ENCODE results near the gene RSPRY1.
A peak's percentile ranks its signal among the peaks of the same experiment; 100 is the strongest.

Gene RSPRY1

GRCh38 chr16:57223057-57223456 is 36.9 kb downstream of the RSPRY1 start:
- no peak overlapping the region for H3K27ac Mint-ChIP-seq
- peaks cover 100% of the 10 kb centered on the region for H3K36me3 Mint-ChIP-seq
- H3K9me3 Mint-ChIP-seq = no peaks in the 10 kb centered on the region
- H3K4me3 Mint-ChIP-seq = no peak overlapping the region
- DNase-seq (ENCODE audit: low spot score in 2 of 2) (no peak), ATAC-seq (no peak)
- H3K4me1 Mint-ChIP-seq = no peaks in the 10 kb centered on the region

- ATAC-seq (no peak), DNase-seq (ENCODE audit: low spot score in 2 of 2) (no peak)
- Mint-ChIP-seq H3K9me3 (no peaks in the 10 kb centered on the region), H3K4me1 (no peaks in the 10 kb centered on the region), H3K27ac (no peak overlapping the region), H3K36me3 (peaks cover 100% of the 10 kb centered on the region), H3K4me3 (no peak overlapping the region)
These were observed 38.7 kb downstream of the RSPRY1 start for GRCh38 chr16:57224651-57225335.

GRCh38 chr16:57225978-57226377 is 39.8 kb downstream of the RSPRY1 start:
- peaks cover 100% of the 10 kb centered on the region for H3K36me3 Mint-ChIP-seq

GRCh38 chr16:57226701-57227621 is 40.8 kb downstream of the RSPRY1 start:
- ATAC-seq = no peak
- DNase-seq (ENCODE audit: low spot score in 2 of 2) = no peak
- peaks cover 100% of the 10 kb centered on the region for H3K36me3 Mint-ChIP-seq
- H3K9me3 Mint-ChIP-seq = no peaks in the 10 kb centered on the region
- no peaks in the 10 kb centered on the region for H3K4me1 Mint-ChIP-seq
- peak overlapping the region; percentile 43 for H3K27ac Mint-ChIP-seq
- no peak overlapping the region for H3K4me3 Mint-ChIP-seq

More at GRCh38 chr16:57225978-57226377, 39.8 kb downstream of the RSPRY1 start:
- ATAC-seq = no peak
- no peaks in the 10 kb centered on the region for H3K9me3 Mint-ChIP-seq
- H3K4me1 Mint-ChIP-seq = no peaks in the 10 kb centered on the region
- no peak overlapping the region for H3K27ac Mint-ChIP-seq
- H3K4me3 Mint-ChIP-seq = no peak overlapping the region
- DNase-seq (ENCODE audit: low spot score in 2 of 2) = no peak

- Mint-ChIP-seq H3K9me3 (no peaks in the 10 kb centered on the region), H3K27ac (no peak overlapping the region), H3K36me3 (peaks cover 99% of the 10 kb centered on the region), H3K4me3 (no peak overlapping the region), H3K4me1 (no peaks in the 10 kb centered on the region)
- DNase-seq (ENCODE audit: low spot score in 2 of 2) (no peak), ATAC-seq (no peak)
These were observed 43.0 kb downstream of the RSPRY1 start for GRCh38 chr16:57229079-57229478.

- ATAC-seq (no peak), DNase-seq (ENCODE audit: low spot score in 2 of 2) (no peak)
- Mint-ChIP-seq H3K4me1 (peaks cover 13% of the 10 kb centered on the region), H3K36me3 (peaks cover 99% of the 10 kb centered on the region), H3K9me3 (no peaks in the 10 kb centered on the region), H3K27ac (no peak overlapping the region), H3K4me3 (no peak overlapping the region)
These were observed 45.8 kb downstream of the RSPRY1 start for GRCh38 chr16:57231821-57232350.

- H3K4me1 Mint-ChIP-seq = peaks cover 13% of the 10 kb centered on the region
These were observed 48.0 kb downstream of the RSPRY1 start for GRCh38 chr16:57233944-57234706.

GRCh38 chr16:57234707-57235092 is 48.6 kb downstream of the RSPRY1 start:
- peak overlapping the region; percentile 51 for H3K27ac Mint-ChIP-seq
- no peak for ATAC-seq
- peaks cover 96% of the 10 kb centered on the region for H3K36me3 Mint-ChIP-seq

More at GRCh38 chr16:57233944-57234706, 48.0 kb downstream of the RSPRY1 start:
- ATAC-seq = no peak
- Mint-ChIP-seq H3K27ac (peak overlapping the region; percentile 51), H3K9me3 (no peaks in the 10 kb centered on the region), H3K4me3 (no peak overlapping the region), H3K36me3 (peaks cover 96% of the 10 kb centered on the region)
- no peak for DNase-seq (ENCODE audit: low spot score in 2 of 2)

GRCh38 chr16:57235128-57236021 is 49.2 kb downstream of the RSPRY1 start:
- DNase-seq (ENCODE audit: low spot score in 2 of 2) = peak in 1 of 2 donors; percentile 63

More at GRCh38 chr16:57234707-57235092, 48.6 kb downstream of the RSPRY1 start:
- no peak for DNase-seq (ENCODE audit: low spot score in 2 of 2)
- H3K4me1 Mint-ChIP-seq = peaks cover 13% of the 10 kb centered on the region
- no peaks in the 10 kb centered on the region for H3K9me3 Mint-ChIP-seq
- no peak overlapping the region for H3K4me3 Mint-ChIP-seq

GRCh38 chr16:57236022-57236350 is 49.9 kb downstream of the RSPRY1 start:
- no peaks in the 10 kb centered on the region for H3K9me3 Mint-ChIP-seq
- ATAC-seq (no peak), DNase-seq (ENCODE audit: low spot score in 2 of 2) (no peak)
- H3K4me3 Mint-ChIP-seq = no peak overlapping the region
- peaks cover 84% of the 10 kb centered on the region for H3K36me3 Mint-ChIP-seq
- H3K4me1 Mint-ChIP-seq = peaks cover 13% of the 10 kb centered on the region
- peak overlapping the region; percentile 89 for H3K27ac Mint-ChIP-seq

More at GRCh38 chr16:57235128-57236021, 49.2 kb downstream of the RSPRY1 start:
- peaks cover 91% of the 10 kb centered on the region for H3K36me3 Mint-ChIP-seq
- no peak overlapping the region for H3K4me3 Mint-ChIP-seq
- H3K4me1 Mint-ChIP-seq = peaks cover 13% of the 10 kb centered on the region
- H3K27ac Mint-ChIP-seq = peak overlapping the region; percentile 89
- ATAC-seq = peak; percentile 97
- no peaks in the 10 kb centered on the region for H3K9me3 Mint-ChIP-seq

GRCh38 chr16:57238682-57239081 is 52.6 kb downstream of the RSPRY1 start:
- no peak for DNase-seq (ENCODE audit: low spot score in 2 of 2)

GRCh38 chr16:57239107-57239506 is 53.0 kb downstream of the RSPRY1 start:
- H3K36me3 Mint-ChIP-seq = peaks cover 54% of the 10 kb centered on the region
- H3K27ac Mint-ChIP-seq = peak overlapping the region; percentile 48
- peak; percentile 76 for ATAC-seq
- DNase-seq (ENCODE audit: low spot score in 2 of 2) = no peak
- H3K4me1 Mint-ChIP-seq = peaks cover 15% of the 10 kb centered on the region
- no peak overlapping the region for H3K4me3 Mint-ChIP-seq
- H3K9me3 Mint-ChIP-seq = no peaks in the 10 kb centered on the region

More at GRCh38 chr16:57238682-57239081, 52.6 kb downstream of the RSPRY1 start:
- Mint-ChIP-seq H3K9me3 (no peaks in the 10 kb centered on the region), H3K27ac (peak overlapping the region; percentile 48), H3K36me3 (peaks cover 58% of the 10 kb centered on the region), H3K4me1 (peaks cover 13% of the 10 kb centered on the region), H3K4me3 (no peak overlapping the region)
- ATAC-seq = no peak

GRCh38 chr16:57240851-57241250 is 54.7 kb downstream of the RSPRY1 start:
- Mint-ChIP-seq H3K4me1 (peaks cover 20% of the 10 kb centered on the region), H3K9me3 (no peaks in the 10 kb centered on the region), H3K27ac (peak overlapping the region; percentile 24), H3K4me3 (no peak overlapping the region), H3K36me3 (peaks cover 43% of the 10 kb centered on the region)
- ATAC-seq = no peak
- DNase-seq (ENCODE audit: low spot score in 2 of 2) = no peak

GRCh38 chr16:57242650-57243049 is 56.5 kb downstream of the RSPRY1 start:
- no peaks in the 10 kb centered on the region for H3K9me3 Mint-ChIP-seq
- H3K27ac Mint-ChIP-seq = no peak overlapping the region
- DNase-seq (ENCODE audit: low spot score in 2 of 2) (no peak), ATAC-seq (no peak)
- peaks cover 18% of the 10 kb centered on the region for H3K4me1 Mint-ChIP-seq
- H3K4me3 Mint-ChIP-seq = no peak overlapping the region
- peaks cover 46% of the 10 kb centered on the region for H3K36me3 Mint-ChIP-seq
